ENCODE data around the gene CGREF1. TPM values are rescaled to one million over a fixed set of nuclear protein-coding genes. Genes with fewer than 3 reads are reported as not detected.
A peak's percentile ranks its signal among the peaks of the same experiment; 100 is the strongest.
"Not testable (repeated sequence)": the region's sequence is repeated elsewhere in the genome, so short reads cannot be mapped to it uniquely, and the experiment has no call there.

CGREF1 gene
- total RNA-seq, 4 donors from 2014 or later: 3.7 to 8.5 TPM; not detected in 2

DNA sequence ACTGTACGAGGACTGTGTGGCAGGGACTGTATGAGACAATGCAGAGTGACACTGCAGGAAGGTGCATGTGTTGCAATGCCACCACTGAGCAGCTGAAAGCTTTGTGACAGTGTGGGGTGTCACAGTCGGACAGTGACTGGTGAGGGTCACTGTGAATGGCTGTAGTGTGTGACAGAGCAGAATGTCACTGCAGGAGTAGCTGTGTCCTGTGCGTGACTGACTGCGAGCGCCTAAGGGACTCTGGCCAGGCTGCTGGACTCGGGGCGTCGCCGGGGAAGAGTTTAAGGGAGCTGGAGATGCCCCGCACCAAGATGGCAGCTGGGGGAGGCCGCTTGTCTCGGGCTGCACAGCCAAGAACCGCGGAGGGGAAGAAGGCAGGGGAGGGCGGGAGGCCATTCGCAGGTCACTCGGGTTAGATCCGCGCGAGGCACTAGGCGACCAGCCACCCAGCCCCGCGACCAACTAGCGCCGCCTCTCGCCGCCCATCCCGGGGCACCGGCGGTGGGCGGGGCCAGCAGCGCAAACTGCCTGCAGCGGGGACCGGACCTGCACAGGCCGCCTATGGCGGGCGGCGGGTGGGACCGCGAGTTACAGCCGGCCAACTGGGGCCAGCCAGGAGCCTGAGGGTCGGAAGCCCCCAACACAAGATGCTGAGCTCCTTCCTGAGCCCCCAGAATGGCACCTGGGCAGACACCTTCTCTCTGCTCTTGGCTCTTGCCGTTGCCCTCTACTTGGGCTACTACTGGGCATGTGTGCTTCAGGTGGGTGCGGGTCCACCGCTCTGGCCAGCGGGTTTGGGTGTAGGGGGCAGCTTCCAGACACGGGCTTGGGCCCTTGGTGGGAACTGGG is 4.6 kb upstream of the CGREF1 start, which contains the start of gene ABHD1:
TSS of gene ABHD1 (plus strand) at position 514 of the 849 bp plus-strand sequence. CDS start at position 648, 134 bp downstream.
- WGBS, 2 donors: 7 to 10% methylated on average over 22 to 29 of the region's 47 CpGs
- Histone ChIP-seq H3K36me3 (no peaks in the 10 kb centered on the region), H3K27ac (peak within 1 kb of the TSS in 1 of 3 donors; percentile 3), H3K4me3 (replicated peaks in 1 of 3) (peak within 1 kb of the TSS in 2 of 3 donors; percentile 19 to 55), H3K27me3 (no peaks in the 10 kb centered on the region), H3K9me3 (no peaks in the 10 kb centered on the region), H3K4me1 (peaks cover under 1 to 16% of the 10 kb centered on the region in 2 donors)
- intact Hi-C loops (cut with DNase I): no loop called here
- DNase-seq: peak; percentile 65
- peak in 1 of 2 donors; percentile 33 for TF ChIP-seq POLR2A (IDR thresholded peaks at IDR 0.05)
- TF ChIP-seq, protein P1, sequence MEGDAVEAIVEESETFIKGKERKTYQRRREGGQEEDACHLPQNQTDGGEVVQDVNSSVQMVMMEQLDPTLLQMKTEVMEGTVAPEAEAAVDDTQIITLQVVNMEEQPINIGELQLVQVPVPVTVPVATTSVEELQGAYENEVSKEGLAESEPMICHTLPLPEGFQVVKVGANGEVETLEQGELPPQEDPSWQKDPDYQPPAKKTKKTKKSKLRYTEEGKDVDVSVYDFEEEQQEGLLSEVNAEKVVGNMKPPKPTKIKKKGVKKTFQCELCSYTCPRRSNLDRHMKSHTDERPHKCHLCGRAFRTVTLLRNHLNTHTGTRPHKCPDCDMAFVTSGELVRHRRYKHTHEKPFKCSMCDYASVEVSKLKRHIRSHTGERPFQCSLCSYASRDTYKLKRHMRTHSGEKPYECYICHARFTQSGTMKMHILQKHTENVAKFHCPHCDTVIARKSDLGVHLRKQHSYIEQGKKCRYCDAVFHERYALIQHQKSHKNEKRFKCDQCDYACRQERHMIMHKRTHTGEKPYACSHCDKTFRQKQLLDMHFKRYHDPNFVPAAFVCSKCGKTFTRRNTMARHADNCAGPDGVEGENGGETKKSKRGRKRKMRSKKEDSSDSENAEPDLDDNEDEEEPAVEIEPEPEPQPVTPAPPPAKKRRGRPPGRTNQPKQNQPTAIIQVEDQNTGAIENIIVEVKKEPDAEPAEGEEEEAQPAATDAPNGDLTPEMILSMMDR (IDR thresholded peaks at IDR 0.05): no peak

DNA sequence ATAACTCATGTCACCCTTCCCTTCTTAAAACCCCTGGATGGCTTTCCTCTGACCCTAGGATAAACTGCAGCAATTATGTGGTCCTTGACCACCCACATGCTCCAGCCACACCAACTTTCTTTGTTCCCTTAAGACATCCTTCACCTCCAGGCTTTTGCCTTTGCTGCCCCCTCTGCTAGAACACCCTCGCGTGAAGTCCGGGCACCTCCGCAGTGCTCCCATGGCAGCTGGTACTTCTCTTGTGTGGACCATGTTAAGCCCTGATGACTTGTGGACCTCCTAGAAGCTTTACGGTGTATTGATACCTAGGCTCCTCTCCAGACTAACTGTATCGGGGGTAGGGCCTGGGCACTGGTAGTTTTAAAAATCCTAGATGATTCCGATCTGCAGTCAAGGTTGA is 3.9 kb upstream of the CGREF1 start:
- Histone ChIP-seq H3K4me1 (peaks cover 4 to 20% of the 10 kb centered on the region in 2 donors), H3K4me3 (replicated peaks in 1 of 3) (no peak overlapping the region), H3K27ac (no peak overlapping the region), H3K36me3 (no peaks in the 10 kb centered on the region), H3K27me3 (no peaks in the 10 kb centered on the region), H3K9me3 (no peaks in the 10 kb centered on the region)
- intact Hi-C loops (cut with DNase I): no loop called here
- TF ChIP-seq, protein P1 (IDR thresholded peaks at IDR 0.05): no peak
- TF ChIP-seq POLR2A (IDR thresholded peaks at IDR 0.05): no peak
- no peak for DNase-seq
- 90 to 94% methylated on average over 7 of the region's 7 CpGs for whole genome bisulfite sequencing, 2 donors

DNA sequence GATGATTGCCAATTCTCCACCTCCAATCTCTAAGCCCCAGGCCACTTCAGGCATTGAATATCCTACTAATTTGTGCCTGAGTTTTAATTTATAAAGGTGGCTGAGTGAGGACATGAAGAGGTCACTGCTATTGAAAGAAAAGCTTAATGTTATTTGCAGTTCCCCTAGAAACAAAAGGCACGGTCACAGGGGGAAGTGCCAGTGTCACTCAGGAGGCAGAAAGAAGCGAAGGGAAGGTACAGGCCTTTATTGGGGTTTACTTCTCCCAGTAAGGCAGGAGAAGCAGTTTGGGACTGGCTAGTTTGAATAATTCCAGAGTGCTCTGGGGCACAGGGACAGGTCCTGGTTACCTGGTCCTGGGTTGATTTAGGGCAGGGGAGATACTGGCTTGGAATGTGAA is 3.0 kb upstream of the CGREF1 start:
- H3K27ac ChIP-seq: no peak overlapping the region
- H3K9me3 ChIP-seq: no peaks in the 10 kb centered on the region
- no peak for DNase-seq
- TF ChIP-seq, protein P1 (IDR thresholded peaks at IDR 0.05): no peak
- no peak for TF ChIP-seq POLR2A (IDR thresholded peaks at IDR 0.05)
- no peaks in the 10 kb centered on the region for H3K27me3 ChIP-seq
- WGBS, 2 donors: 75 to 81% methylated on average over 2 of the region's 2 CpGs
- intact Hi-C loops (cut with DNase I): no loop called here
- no peak overlapping the region for H3K4me3 ChIP-seq (replicated peaks in 1 of 3)
- no peaks in the 10 kb centered on the region for H3K36me3 ChIP-seq
- peaks cover 4 to 20% of the 10 kb centered on the region in 2 donors for H3K4me1 ChIP-seq

DNA sequence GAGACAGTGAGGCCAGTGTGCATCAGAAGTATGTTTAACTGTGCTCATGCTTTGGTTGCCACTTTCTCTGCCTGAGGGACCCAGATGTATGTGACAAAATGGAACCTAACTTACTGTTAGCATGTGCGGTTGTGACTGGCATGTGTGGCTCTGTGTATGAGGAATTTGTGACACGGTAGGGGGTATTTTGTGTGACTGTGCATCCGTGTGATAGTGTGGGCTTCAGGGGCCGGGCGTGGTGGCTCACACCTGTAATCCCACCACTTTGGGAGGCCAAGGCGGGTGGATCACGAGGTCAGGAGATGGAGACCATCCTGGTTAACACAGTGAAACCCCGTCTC is 372 bp upstream of the CGREF1 start:
- 78 to 83% methylated on average over 8 of the region's 8 CpGs for WGBS, 2 donors
- intact Hi-C loops (cut with DNase I); DNase-seq; H3K27ac ChIP-seq; H3K36me3 ChIP-seq; H3K27me3 ChIP-seq; H3K9me3 ChIP-seq: not testable (repeated sequence)
- Histone ChIP-seq H3K4me1 (peaks cover 4 to 20% of the 10 kb centered on the region in 2 donors), H3K4me3 (replicated peaks in 1 of 3) (peak overlapping the region in 1 of 3 donors; percentile 24)

DNA sequence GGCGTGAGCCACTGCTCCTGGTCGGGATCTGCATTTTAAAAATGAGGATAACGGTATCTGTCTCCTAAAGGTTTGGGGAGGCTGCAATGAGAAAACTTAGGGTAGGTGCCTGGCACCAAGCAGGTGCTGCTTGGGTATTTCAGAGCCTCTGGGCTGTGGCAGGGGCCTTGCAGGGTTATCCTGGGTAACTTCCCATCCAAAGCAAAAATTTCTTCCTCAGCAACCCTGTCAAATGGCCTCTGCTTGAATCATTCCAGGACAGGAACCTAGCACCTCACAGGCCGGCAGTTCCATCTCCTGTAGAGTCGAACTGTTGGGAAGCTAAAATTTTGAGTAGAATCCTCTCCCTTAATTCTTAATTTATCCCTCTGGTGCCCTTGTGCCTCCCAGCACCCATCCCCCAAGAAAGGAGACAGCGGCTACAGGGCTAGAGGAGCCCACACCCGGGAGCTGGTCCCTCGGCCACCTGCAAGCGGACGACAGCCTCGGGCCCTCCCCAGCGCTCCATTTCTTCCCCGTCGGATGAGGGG is 868 bp downstream of the CGREF1 start:
- no peaks in the 10 kb centered on the region for H3K27me3 ChIP-seq
- intact Hi-C loops (cut with DNase I): no loop called here
- H3K4me1 ChIP-seq: peaks cover 4 to 11% of the 10 kb centered on the region in 2 donors
- TF ChIP-seq POLR2A (IDR thresholded peaks at IDR 0.05): no peak
- TF ChIP-seq, protein P1 (IDR thresholded peaks at IDR 0.05): no peak
- no peak for DNase-seq
- WGBS, 2 donors: 23 to 25% methylated on average over 11 to 14 of the region's 14 CpGs
- H3K9me3 ChIP-seq: no peaks in the 10 kb centered on the region
- H3K27ac ChIP-seq: no peak overlapping the region
- no peaks in the 10 kb centered on the region for H3K36me3 ChIP-seq
- no peak overlapping the region for H3K4me3 ChIP-seq (replicated peaks in 1 of 3)
